ENCODE data around the gene COL27A1. TPM values are rescaled to one million over a fixed set of nuclear protein-coding genes. Genes with fewer than 3 reads are reported as not detected.
"Not testable (repeated sequence)": the region's sequence is repeated elsewhere in the genome, so short reads cannot be mapped to it uniquely, and the experiment has no call there.

The COL27A1 gene
- total RNA-seq, 4 donors from 2014 or later, result 1.0 to 5.7 (median 3.3) TPM

- TF ChIP-seq EP300 (IDR thresholded peaks at IDR 0.05), result no peak
- no peak for TF ChIP-seq POLR2A (IDR thresholded peaks at IDR 0.05)
- no peak overlapping the region for H3K4me3 ChIP-seq
- H3K27me3 ChIP-seq, result peaks cover 21% of the 10 kb centered on the region
- WGBS, 2 donors (ENCODE audit: low coverage in 1 of 2), result 72 to 85% methylated on average over 3 of the region's 3 CpGs
- H3K9me3 ChIP-seq, result peaks cover 0 to 7% (median 0%) of the 10 kb centered on the region in 3 donors
- H3K27ac ChIP-seq, result no peak overlapping the region
- H3K36me3 ChIP-seq, result no peaks in the 10 kb centered on the region
- no peaks in the 10 kb centered on the region for H3K4me1 ChIP-seq
- ATAC-seq, result no peak
These were observed 163.8 kb downstream of the COL27A1 start for GRCh38 chr9:114319147-114319546.

- not testable (repeated sequence) for H3K9me3 ChIP-seq, H3K36me3 ChIP-seq, H3K4me1 ChIP-seq, ATAC-seq, H3K4me3 ChIP-seq, H3K27ac ChIP-seq
- WGBS, 2 donors (ENCODE audit: low coverage in 1 of 2), result 83 to 84% methylated on average over 2 to 7 of the region's 7 CpGs
- H3K27me3 ChIP-seq, result peaks cover 21% of the 10 kb centered on the region
These were observed 165.4 kb downstream of the COL27A1 start for GRCh38 chr9:114320710-114321109.

- TF ChIP-seq EP300 (IDR thresholded peaks at IDR 0.05) (no peak), POLR2A (IDR thresholded peaks at IDR 0.05) (no peak), CTCF (IDR thresholded peaks at IDR 0.05) (no peak), POLR2AphosphoS5 (IDR thresholded peaks at IDR 0.05) (no peak)
- WGBS, 2 donors (ENCODE audit: low coverage in 1 of 2), result 76% methylated on average over 4 to 5 of the region's 8 CpGs
These were observed 166.4 kb downstream of the COL27A1 start for GRCh38 chr9:114321759-114322158.

GRCh38 chr9:114322160-114322818 is 167.0 kb downstream of the COL27A1 start:
- WGBS, 2 donors (ENCODE audit: low coverage in 1 of 2), result 63 to 76% methylated on average over 8 to 10 of the region's 12 CpGs

More at GRCh38 chr9:114321759-114322158, 166.4 kb downstream of the COL27A1 start:
- Histone ChIP-seq H3K4me1 (no peaks in the 10 kb centered on the region), H3K4me3 (no peak overlapping the region), H3K27ac (no peak overlapping the region), H3K27me3 (peaks cover 21% of the 10 kb centered on the region), H3K36me3 (no peaks in the 10 kb centered on the region), H3K9me3 (no peaks in the 10 kb centered on the region)
- ATAC-seq, result no peak

GRCh38 chr9:114322831-114323531 is 167.6 kb downstream of the COL27A1 start, which contains the start of gene ORM1:
Gene ORM1, plus strand, starts transcription at chr9:114323098. Its CDS starts 36 bp downstream, at chr9:114323134.
- H3K36me3 ChIP-seq, ATAC-seq, H3K4me3 ChIP-seq, H3K9me3 ChIP-seq, H3K27ac ChIP-seq, H3K4me1 ChIP-seq: not testable (repeated sequence)
- no CpG with 5 or more reads among the region's 15 CpGs for WGBS, 2 donors (ENCODE audit: low coverage in 1 of 2)
- peaks cover 25% of the 10 kb centered on the region for H3K27me3 ChIP-seq

More at GRCh38 chr9:114322160-114322818, 167.0 kb downstream of the COL27A1 start:
- H3K4me1 ChIP-seq, ATAC-seq, H3K27ac ChIP-seq, H3K9me3 ChIP-seq, H3K36me3 ChIP-seq, H3K4me3 ChIP-seq: not testable (repeated sequence)
- H3K27me3 ChIP-seq, result peaks cover 21% of the 10 kb centered on the region

GRCh38 chr9:114323849-114324248 is 168.5 kb downstream of the COL27A1 start:
- peaks cover 29% of the 10 kb centered on the region for H3K27me3 ChIP-seq
- not testable (repeated sequence) for H3K36me3 ChIP-seq, H3K4me3 ChIP-seq, H3K9me3 ChIP-seq, ATAC-seq, H3K4me1 ChIP-seq, H3K27ac ChIP-seq
- 60 to 92% methylated on average over 2 of the region's 6 CpGs for WGBS, 2 donors (ENCODE audit: low coverage in 1 of 2)

GRCh38 chr9:114324492-114324891 is 169.2 kb downstream of the COL27A1 start:
- Histone ChIP-seq H3K27ac (no peak overlapping the region), H3K4me1 (no peaks in the 10 kb centered on the region), H3K36me3 (no peaks in the 10 kb centered on the region), H3K4me3 (no peak overlapping the region), H3K27me3 (peaks cover 29% of the 10 kb centered on the region), H3K9me3 (no peaks in the 10 kb centered on the region)
- 84 to 97% methylated on average over 6 to 7 of the region's 8 CpGs for WGBS, 2 donors (ENCODE audit: low coverage in 1 of 2)
- no peak for ATAC-seq
- TF ChIP-seq POLR2A (IDR thresholded peaks at IDR 0.05) (no peak), CTCF (IDR thresholded peaks at IDR 0.05) (no peak), POLR2AphosphoS5 (IDR thresholded peaks at IDR 0.05) (no peak), EP300 (IDR thresholded peaks at IDR 0.05) (no peak)

- ATAC-seq, H3K36me3 ChIP-seq, H3K4me3 ChIP-seq, H3K4me1 ChIP-seq, H3K27ac ChIP-seq, H3K9me3 ChIP-seq: not testable (repeated sequence)
- no CpG with 5 or more reads among the region's 9 CpGs for WGBS, 2 donors (ENCODE audit: low coverage in 1 of 2)
- peaks cover 24% of the 10 kb centered on the region for H3K27me3 ChIP-seq
These were observed 169.6 kb downstream of the COL27A1 start for GRCh38 chr9:114324965-114325364.

- 88 to 93% methylated on average over 1 to 2 of the region's 3 CpGs for WGBS, 2 donors (ENCODE audit: low coverage in 1 of 2)
- not testable (repeated sequence) for H3K27ac ChIP-seq, ATAC-seq, H3K36me3 ChIP-seq, H3K4me1 ChIP-seq, H3K9me3 ChIP-seq, H3K4me3 ChIP-seq
- peaks cover 17% of the 10 kb centered on the region for H3K27me3 ChIP-seq
These were observed 170.4 kb downstream of the COL27A1 start for GRCh38 chr9:114325684-114326254.
